ENCODE results near the gene USP22.

The USP22 gene

DNA sequence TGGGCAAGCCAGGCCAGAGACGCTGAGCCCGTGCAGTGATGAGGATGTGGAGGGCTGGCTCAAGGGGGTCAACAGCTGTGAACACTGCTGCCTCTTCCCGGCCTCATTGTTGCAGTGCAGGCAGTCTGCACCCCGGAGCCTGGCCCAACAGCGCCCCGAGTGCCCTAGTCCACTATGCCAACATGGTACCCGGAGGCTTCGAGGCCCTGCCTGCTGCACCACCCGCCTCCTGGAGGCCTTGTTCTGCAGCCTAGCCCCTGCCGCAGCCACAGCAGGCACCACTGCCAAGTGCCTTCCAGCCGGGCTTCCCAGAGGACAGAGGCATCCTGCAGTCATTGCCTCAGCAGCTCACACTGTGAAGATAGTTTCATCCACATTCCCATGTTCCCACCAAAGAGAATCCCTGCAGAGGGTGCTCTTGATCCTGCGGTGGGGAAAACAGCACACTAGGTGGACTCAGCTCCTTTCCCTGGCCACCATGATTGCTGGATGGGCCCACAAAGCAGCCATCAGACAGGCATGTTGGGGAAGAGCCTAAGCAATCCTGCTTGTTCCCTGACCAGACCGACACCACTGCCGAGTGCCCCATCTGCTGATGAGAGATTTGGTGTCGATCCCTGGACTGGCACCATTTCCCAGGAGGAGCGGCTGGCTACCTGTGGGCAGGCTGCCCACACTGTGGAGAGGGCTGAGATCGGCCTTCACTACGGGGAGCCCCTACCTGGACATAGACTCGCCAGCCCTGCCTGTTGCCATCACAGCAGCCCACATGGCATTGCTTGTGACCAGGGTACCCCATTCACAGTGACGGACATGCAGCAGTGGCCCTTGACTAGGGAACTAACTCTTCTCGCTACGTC, 44.9 kb downstream of the USP22 start:
- Histone ChIP-seq H3K4me3 (ENCODE audit: severe bottlenecking) (no peak overlapping the region), H3K27ac (ENCODE audit: poor library complexity, severe bottlenecking) (no peak overlapping the region), H3K4me1 (ENCODE audit: insufficient read depth, poor library complexity, severe bottlenecking) (no peaks in the 10 kb centered on the region), H3K36me3 (ENCODE audit: low read depth) (peaks cover 26% of the 10 kb centered on the region), H3K27me3 (ENCODE audit: insufficient read depth, poor library complexity, severe bottlenecking) (no peaks in the 10 kb centered on the region), H3K9me3 (ENCODE audit: severe bottlenecking) (no peaks in the 10 kb centered on the region)
- TF ChIP-seq, protein P1, sequence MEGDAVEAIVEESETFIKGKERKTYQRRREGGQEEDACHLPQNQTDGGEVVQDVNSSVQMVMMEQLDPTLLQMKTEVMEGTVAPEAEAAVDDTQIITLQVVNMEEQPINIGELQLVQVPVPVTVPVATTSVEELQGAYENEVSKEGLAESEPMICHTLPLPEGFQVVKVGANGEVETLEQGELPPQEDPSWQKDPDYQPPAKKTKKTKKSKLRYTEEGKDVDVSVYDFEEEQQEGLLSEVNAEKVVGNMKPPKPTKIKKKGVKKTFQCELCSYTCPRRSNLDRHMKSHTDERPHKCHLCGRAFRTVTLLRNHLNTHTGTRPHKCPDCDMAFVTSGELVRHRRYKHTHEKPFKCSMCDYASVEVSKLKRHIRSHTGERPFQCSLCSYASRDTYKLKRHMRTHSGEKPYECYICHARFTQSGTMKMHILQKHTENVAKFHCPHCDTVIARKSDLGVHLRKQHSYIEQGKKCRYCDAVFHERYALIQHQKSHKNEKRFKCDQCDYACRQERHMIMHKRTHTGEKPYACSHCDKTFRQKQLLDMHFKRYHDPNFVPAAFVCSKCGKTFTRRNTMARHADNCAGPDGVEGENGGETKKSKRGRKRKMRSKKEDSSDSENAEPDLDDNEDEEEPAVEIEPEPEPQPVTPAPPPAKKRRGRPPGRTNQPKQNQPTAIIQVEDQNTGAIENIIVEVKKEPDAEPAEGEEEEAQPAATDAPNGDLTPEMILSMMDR (IDR thresholded peaks at IDR 0.05; ENCODE audit: poor library complexity, severe bottlenecking) = no peak
- ATAC-seq (ENCODE audit: low read depth) (peak; percentile 7; the same call in 1 of the 3 replicates), DNase-seq (ENCODE audit: low spot score) (no peak)

DNA sequence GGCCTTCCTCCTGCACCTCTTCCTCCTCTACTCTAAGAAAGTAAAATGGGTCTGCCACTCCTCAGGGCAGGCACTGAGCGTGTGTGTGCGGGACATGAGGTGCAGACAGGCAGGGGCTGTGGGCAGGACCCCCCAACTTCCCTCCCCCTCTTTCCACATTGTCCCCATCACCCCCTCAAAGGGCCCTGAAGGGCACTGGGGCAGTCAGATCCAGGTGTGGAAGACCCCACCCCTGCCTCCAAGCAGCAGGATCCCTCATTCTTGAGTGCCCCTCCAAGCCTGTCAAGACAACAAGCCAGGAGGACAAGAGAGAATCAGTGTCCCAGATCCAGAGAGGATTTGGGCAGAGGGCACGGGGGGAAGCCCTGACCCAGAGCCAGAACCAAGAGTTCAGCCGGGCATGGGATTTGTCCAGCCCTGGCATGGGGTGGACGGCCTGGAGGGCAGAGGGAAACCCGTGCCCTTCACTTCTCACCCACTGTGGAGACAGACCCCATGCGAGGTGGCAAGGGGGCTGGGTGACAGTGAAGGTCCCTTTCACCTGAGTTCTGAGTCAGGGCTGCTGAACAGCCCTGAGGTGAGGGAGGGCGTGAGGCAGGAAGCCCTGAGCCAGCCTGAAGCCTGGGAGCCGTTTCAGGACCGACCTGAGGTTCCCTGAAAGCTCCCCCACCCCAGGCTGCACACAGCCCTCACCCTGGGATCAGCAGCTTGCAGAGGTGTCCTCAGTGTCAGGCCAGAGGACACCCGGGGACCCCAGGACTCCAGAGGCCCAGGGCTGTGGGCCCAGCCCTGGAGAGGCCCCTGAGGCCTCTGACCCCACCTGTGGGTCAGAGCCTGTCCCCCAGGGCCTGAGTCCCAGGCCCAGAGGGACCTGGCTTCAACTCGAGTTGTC, 45.8 kb downstream of the USP22 start:
- no peak for DNase-seq (ENCODE audit: low spot score)
- peak; percentile 15; the same call in 2 of the 3 replicates for ATAC-seq (ENCODE audit: low read depth)
- Histone ChIP-seq H3K36me3 (ENCODE audit: low read depth) (peaks cover 18% of the 10 kb centered on the region), H3K27ac (ENCODE audit: poor library complexity, severe bottlenecking) (no peak overlapping the region), H3K4me3 (ENCODE audit: severe bottlenecking) (no peak overlapping the region), H3K9me3 (ENCODE audit: severe bottlenecking) (no peaks in the 10 kb centered on the region), H3K4me1 (ENCODE audit: insufficient read depth, poor library complexity, severe bottlenecking) (no peaks in the 10 kb centered on the region), H3K27me3 (ENCODE audit: insufficient read depth, poor library complexity, severe bottlenecking) (no peaks in the 10 kb centered on the region)
- TF ChIP-seq, protein P1 (IDR thresholded peaks at IDR 0.05; ENCODE audit: poor library complexity, severe bottlenecking) = no peak

DNA sequence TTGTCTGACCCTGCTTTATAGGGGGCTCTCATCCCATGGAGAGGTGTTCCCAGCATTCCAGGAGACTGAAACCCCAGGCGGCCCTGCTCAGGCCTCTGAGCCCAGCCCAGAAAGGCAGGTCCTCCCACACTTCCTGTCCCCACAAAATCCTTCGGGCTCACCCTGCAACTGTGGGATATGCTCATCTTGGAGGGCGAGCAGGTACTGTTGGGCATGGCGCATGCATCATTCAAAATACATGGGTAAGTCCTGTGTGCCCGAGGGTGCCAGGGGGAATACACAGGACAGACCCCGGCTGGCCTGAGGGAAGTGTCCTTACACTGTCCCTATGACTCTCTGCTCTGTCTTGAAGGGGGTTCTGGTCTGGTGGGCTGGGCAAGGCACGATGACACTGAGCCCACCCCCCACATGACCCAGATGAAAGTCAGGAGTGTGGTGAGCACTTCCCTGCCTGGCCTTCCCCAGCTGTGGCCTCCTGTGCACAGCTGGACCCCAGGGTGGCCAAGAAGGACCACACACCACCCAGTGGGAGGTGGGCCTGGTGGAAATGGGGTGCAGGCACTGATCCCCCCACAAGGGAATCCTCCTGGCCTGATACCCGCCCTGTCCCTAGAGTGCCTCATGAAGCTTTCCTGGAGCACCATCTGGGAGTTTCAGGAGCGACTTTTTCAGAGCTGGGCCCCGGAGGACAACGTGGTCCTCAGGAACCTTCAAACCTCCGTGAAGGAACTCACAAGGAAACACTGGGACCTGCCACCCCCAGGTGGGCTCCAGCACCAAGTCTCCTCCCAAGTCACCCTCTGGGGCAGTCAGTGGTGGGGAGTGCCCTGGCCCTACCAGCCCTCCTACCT, 46.7 kb downstream of the USP22 start:
- peaks cover 11% of the 10 kb centered on the region for H3K36me3 ChIP-seq (ENCODE audit: low read depth)
- no peaks in the 10 kb centered on the region for H3K27me3 ChIP-seq (ENCODE audit: insufficient read depth, poor library complexity, severe bottlenecking)
- ATAC-seq (ENCODE audit: low read depth) (no peak), DNase-seq (ENCODE audit: low spot score) (no peak)
- no peak overlapping the region for H3K4me3 ChIP-seq (ENCODE audit: severe bottlenecking)
- no peak overlapping the region for H3K27ac ChIP-seq (ENCODE audit: poor library complexity, severe bottlenecking)
- no peaks in the 10 kb centered on the region for H3K9me3 ChIP-seq (ENCODE audit: severe bottlenecking)
- TF ChIP-seq, protein P1 (IDR thresholded peaks at IDR 0.05; ENCODE audit: poor library complexity, severe bottlenecking) = no peak
- H3K4me1 ChIP-seq (ENCODE audit: insufficient read depth, poor library complexity, severe bottlenecking) = no peaks in the 10 kb centered on the region

DNA sequence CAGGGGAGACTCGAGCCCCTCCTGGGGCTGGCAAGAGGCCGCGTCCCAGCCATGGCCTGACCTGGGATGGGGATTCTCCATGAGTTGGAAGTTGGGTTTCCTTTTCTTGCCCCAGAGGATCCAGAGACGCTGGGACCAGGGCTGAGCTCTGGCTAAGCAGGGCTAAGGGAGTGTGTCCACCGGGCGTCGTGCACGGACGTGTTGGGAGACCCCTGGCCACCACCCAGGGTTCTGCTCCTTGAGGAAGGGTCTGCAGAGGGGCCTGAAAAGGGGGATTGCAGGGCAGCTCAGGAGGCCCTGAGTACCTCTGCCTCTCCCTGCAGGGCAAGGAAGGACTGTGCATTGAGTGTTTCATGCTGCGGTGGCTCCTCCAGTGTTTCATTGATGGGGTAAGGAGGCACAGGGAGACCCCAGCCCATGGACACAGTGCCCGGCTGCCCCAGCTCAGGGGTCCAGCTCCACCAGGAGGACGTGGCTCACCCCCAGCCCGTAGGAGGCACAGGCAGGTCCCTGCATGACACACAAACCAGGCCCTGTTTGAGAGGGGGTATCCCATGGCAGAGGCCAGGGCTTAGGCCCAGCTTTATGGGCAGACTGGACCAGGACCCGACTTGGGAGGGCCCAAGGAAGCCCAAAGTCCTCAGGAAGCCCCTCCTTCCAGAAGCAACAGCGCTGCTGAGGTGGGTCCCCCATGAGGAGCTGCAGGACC, 47.5 kb downstream of the USP22 start:
- Histone ChIP-seq H3K36me3 (ENCODE audit: low read depth) (peaks cover 6% of the 10 kb centered on the region), H3K27me3 (ENCODE audit: insufficient read depth, poor library complexity, severe bottlenecking) (no peaks in the 10 kb centered on the region), H3K27ac (ENCODE audit: poor library complexity, severe bottlenecking) (no peak overlapping the region), H3K4me1 (ENCODE audit: insufficient read depth, poor library complexity, severe bottlenecking) (no peaks in the 10 kb centered on the region), H3K9me3 (ENCODE audit: severe bottlenecking) (no peaks in the 10 kb centered on the region), H3K4me3 (ENCODE audit: severe bottlenecking) (no peak overlapping the region)
- no peak for ATAC-seq (ENCODE audit: low read depth)
- no peak for DNase-seq (ENCODE audit: low spot score)
- TF ChIP-seq, protein P1 (IDR thresholded peaks at IDR 0.05; ENCODE audit: poor library complexity, severe bottlenecking) = no peak

All from RWPE2 (cell line).